Glomerular visceral epithelial cell (primary cell): ENCODE measurements around the gene TBC1D9B.
"Not testable (repeated sequence)": the region's sequence is repeated elsewhere in the genome, so short reads cannot be mapped to it uniquely, and the experiment has no call there.

Experiments
- DNase-seq: peaks from one replicate; pipeline ENCODE4 v3.0.0-alpha.2; 2016; ENCODE audit errors: extremely low spot score

Gene TBC1D9B

DNA sequence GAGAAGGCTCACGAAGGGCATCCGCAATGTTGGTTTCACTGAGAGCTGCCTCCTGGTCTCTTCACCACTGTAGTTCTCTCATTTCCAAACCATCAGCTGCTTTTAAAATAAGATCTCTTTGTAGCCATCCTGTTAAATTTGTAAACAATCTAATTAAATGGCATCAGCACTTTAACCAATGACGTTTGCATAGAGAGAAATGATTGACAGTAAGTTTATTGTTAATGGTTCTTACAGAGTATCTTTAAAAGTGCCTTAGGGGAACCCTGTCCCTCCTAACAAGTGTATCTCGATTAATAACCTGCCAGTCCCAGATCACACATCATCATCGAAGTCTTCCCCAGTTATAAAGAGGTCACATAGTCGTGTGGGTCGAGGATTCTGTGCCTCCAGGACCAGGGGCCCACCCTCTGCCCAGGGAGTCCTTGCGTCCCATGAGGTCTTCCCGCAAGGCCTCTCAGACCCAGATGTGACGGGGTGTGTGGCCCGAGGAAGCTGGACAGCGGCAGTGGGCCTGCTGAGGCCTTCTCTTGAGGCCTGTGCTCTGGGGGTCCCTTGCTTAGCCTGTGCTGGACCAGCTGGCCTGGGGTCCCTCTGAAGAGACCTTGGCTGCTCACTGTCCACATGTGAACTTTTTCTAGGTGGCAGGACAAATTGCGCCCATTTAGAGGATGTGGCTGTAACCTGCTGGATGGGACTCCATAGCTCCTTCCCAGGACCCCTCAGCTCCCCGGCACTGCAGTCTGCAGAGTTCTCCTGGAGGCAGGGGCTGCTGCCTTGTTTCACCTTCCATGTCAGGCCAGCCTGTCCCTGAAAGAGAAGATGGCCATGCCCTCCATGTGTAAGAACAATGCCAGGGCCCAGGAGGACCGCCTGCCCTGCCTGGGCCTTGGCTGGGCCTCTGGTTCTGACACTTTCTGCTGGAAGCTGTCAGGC, 70.4 kb downstream of the TBC1D9B start:
- no peak for DNase-seq

DNA sequence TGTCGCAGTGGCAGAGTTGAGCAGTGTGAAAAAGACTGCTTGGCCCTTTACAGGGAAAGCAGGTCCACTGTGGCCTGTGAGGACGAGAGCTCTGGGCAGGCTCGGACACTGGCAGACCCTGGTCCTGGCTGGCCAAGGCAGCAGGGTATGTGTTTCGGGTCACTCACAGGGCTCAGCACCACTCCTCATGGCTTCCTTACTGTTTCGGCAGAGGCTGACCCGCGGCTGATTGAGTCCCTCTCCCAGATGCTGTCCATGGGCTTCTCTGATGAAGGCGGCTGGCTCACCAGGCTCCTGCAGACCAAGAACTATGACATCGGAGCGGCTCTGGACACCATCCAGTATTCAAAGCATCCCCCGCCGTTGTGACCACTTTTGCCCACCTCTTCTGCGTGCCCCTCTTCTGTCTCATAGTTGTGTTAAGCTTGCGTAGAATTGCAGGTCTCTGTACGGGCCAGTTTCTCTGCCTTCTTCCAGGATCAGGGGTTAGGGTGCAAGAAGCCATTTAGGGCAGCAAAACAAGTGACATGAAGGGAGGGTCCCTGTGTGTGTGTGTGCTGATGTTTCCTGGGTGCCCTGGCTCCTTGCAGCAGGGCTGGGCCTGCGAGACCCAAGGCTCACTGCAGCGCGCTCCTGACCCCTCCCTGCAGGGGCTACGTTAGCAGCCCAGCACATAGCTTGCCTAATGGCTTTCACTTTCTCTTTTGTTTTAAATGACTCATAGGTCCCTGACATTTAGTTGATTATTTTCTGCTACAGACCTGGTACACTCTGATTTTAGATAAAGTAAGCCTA, 71.3 kb downstream of the TBC1D9B start:
- DNase-seq = peak; percentile 56

DNA sequence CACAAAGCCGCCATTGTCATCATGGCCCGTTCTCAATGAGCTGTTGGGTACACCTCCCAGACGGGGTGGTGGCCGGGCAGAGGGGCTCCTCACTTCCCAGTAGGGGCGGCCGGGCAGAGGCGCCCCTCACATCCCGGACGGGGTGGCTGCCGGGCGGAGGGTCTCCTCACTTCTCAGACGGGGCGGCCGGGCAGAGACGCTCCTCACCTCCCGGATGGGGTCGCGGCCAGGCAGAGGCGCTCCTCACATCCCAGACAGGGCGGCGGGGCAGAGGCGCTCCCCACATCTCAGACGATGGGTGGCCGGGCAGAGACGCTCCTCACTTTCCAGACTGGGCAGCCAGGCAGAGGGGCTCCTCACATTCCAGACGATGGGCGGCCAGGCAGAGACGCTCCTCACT, 72.8 kb downstream of the TBC1D9B start:
- DNase-seq = not testable (repeated sequence)

DNA sequence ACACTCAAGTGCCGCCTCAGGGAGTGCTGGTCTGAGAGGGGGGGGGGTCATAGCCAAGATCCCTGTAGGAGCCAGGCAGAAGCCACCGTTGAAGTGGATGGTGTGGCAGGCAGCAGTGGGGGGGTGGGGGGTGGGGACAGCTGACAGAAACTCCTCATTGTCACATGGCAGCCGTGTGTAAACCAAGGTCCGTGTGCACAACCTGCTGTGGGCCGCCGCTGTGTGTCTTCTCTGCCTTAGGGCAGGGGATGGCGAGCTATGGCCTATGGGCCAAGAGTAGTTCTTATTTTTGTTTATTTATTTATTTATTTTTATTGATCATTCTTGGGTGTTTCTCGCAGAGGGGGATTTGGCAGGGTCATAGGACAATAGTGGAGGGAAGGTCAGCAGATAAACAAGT, 73.6 kb downstream of the TBC1D9B start:
- DNase-seq = no peak

DNA sequence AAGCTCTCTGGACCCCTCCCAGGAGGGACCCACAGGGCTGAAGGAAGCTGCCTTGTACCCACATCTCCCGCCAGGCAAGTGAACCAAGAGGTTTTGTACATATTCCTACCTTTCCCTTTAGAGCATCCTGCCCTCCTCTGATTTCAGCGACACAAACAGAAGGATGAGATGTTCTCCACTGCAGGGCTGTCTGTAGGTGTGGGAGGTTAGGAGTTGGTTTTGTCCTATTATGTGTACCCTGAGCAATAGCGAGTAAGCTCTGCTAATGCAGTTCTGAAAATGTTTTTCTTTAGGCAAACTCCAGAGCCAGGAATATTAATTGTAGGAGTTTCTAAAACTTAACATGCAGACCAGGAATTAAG, 74.0 kb downstream of the TBC1D9B start:
- DNase-seq = no peak

DNA sequence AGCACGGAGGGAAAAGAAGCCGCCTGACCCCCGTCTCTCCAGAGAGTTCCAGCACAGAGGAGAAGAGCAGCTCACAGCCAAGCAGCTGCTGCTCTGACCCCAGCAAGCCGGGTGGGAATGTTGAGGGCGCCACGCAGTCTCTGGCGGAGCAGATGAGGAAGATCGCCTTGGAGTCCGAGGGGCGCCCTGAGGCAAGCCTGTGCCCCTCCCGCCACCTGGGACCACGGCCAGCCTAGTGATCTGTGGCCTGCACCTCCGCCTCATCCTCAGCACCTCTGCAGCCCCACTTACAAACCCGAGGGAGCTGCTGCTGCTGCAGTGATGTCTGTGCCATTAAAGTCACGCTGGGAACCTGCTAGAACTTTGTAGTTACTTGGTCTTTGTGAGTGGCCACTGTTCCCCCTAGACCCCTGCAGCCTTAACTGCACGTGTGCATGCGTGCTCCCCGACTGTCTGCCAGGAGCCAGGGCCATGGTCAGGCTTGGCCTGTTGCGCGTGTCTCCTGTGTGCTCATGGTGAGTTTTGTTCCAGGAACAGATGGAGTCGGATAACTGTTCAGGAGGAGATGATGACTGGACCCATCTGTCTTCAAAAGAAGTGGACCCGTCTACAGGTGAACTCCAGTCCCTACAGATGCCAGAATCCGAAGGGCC, 74.5 kb downstream of the TBC1D9B start:
- no peak for DNase-seq

DNA sequence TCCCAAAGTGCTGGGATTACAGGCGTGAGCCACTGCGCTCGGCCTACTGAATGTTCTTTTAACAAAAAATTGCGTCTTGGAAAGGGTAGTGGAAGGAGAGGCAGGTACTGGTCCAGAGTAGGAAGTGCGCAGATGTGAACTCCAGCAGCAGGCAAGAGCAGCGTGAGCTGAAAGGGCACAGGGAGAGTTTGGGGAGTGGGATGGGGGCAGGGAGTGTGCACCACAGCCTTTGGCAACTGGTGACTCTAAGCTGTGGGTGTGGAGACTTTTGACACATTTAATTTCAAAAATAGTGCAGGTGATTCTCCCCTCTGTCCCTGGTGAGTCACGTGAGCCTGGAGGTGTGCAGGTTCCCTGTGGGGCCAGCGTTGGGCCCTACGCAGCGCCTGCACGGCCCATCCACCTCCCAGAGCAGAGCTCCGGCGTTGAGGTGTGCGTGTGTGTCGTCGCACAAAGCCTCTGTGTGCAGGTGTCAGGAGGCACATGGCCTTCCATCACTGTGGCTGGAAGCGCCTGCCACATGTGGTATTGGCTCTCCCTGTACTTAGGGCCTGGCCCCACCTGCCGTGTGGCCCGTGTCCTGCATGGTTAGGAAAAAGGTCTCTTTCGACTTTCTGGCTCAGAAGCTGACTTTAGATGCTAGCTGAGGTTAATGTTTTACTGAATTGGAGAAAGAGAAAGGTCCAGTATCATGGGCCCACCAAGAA, 75.5 kb downstream of the TBC1D9B start:
- no peak for DNase-seq

DNA sequence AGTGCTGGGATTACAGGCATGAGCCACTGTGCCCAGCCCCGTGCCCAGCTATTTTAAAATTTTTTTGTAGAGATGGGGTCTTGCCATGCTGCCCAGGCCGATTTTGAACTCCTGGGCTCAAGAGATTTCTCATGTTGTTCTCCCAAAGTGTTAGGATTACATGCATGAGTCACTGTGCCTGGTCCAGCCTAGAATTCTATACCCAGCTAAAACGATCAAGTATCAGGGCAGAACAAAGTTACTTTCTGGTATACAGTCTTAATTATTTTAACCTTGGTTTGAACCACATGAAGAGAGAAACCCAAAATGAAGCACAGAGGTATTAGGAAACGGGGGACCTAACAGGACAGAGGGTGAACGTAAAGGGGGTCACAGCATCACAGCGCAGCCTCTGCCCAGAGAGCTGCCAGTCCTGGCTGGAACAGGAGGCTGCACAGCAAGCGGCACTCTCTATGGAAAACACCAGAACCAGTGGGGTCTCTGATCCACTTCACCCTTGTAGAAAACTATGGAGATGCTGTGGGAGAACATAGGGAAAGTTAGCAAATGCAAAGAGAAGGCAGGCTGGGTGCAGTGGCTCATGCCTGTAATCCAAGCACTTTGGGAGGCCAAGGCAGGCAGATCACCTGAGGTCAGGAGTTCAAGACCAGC, 76.8 kb downstream of the TBC1D9B start:
- DNase-seq = no peak

DNA sequence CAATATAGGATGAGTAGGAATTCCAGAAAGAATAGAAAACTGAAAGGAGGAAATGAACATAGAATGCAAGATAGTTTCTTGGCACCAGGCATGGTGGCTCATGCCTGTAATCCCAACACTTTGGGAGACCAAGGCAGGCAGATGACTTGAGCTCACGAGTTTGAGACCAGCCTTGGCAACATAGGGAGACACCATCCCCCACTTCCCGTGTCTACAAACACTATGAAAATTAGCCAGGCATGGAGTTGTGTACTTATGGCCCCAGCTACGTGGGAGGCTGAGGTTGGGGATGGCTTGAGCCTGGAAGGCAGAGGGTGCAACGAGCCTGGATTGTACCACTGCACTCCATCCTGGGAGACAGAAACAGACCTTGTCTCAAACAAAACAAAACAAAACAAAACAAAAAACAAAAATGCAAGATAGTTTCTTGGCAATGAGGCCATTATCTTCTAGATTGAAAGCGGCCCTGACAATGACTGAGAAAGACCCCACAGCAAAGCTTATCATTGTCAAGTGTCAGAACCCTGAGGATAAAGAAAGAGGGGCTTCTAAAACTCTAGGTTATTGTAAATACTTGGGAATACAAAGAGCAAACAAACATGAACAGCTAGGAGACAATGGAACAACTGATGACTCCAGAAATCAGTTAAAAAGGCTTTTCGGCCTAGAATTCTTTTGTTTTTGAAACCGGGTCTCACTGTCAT, 77.8 kb downstream of the TBC1D9B start:
- DNase-seq = no peak

DNA sequence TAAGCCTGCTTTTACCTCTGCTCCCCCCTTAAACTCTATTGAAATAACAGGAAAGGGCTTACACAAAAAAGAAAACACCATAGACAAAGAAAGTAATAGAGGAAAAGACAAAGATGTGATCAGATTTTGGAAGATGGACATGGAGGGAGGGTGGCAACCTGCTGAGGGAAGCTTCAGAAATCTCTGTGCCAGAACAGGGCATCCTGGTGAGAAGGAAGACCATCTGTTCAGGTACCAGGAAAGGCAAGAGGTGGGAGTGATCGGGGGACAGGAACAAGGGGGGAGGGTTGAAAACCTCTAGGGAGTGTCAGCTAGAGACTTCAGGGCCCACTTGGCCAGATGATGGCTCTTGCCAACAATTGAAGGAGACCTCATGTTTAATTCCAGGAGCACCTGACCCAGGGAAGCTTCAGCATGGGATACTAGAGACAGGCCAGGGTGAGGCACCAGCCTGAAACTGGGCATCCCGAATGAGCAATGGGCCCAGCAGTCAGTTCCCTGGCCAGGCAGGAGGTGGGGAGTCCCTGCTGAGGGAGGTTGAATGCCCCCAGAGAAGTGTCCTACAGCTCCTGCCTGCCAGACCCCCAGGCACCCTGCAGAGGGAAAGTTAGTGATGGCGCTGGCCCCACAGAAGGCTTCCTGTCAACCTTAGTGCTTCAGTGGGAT, 78.8 kb downstream of the TBC1D9B start:
- no peak for DNase-seq

DNA sequence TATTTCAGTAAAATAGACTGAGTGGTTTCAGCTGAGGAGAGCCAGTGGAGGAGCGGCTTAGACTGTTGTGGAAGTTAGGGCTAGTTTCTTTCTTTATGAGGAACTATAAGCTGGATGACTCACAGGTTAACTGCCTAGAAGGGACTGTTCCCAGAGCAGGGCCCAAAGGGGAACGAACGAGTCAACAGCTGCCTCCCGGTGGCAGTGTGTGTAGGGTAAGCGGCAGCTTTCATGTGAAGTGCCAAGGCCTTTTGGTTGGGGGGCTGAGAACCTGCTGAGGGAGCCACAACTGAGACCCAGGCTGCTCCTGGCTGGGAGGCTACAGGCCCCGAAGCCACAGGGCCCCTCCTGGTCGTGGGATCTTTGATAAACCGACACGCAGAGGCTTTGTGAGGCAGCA, 80.0 kb downstream of the TBC1D9B start:
- DNase-seq = peak; percentile 61

DNA sequence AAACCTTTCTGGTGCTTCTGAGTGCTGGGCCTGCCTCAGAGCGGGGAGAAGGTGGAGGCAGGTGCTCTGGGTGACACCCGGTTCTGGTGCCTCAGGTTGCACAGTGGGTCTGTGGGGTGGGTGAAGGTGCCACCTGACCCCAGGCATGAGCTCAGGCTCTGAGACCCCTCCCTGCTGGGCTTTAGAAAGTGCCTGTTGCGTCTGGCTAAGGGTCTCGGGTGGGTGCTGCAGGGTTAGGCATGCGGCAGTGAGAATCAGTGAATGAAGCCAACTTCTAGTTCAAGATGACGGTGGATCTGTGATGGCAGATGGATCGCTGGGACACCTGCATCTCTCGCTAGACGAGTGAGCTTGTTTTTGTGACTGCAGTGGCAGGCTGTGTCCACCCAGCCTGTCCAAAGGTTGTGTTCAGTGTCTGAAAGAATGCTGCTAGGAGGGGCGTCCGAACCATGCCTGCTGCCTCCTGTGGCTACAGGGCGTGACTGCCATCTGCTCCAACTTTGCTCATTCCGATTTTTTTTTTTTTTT, 82.0 kb downstream of the TBC1D9B start:
- no peak for DNase-seq

DNA sequence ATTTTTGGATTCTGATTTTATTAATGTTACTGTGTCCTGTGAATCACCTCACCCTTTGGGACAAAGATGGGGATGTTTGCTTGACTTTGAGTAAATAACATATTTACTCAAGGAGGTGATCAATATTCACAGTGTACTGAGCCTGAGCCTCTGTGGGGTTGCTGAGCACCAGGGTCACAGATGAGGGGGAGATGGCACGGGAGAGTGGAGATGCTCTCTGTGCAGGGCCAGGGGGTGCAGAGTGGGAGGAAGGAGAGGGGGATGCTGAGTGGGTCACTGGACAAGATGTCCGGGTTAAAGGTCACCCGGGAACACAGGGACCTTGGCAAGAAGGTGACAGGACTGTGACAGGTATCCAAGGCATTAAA, 83.0 kb downstream of the TBC1D9B start:
- no peak for DNase-seq

DNA sequence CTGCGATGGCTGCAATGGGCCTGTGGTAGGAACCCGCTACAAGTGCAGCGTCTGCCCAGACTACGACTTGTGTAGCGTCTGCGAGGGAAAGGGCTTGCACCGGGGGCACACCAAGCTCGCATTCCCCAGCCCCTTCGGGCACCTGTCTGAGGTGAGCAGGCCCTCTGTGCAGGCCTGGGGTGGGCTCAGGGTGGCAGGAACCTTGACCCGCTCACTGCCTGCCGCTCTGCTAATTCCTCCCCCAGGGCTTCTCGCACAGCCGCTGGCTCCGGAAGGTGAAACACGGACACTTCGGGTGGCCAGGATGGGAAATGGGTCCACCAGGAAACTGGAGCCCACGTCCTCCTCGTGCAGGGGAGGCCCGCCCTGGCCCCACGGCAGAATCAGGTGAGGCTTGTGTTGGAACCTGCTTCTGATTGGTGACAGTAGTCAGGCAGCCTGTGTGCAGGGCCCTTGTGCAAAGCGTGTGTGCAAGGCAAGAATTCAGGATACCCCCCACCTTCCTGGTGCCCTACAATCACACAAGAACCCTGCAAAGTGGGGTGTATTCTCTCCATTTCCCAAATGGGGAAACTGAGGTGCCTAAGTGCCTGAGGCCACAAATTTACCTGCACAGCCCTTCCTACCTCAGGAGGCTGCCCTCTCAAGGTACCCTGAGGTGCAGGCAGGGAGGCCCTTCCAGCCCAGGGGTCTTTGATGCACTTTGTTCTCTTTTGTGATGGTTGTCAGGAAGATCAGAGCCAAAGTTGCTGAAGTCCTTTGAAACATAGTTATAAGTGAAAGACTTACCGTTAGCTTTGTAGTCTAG, 83.6 kb downstream of the TBC1D9B start:
- DNase-seq = no peak

DNA sequence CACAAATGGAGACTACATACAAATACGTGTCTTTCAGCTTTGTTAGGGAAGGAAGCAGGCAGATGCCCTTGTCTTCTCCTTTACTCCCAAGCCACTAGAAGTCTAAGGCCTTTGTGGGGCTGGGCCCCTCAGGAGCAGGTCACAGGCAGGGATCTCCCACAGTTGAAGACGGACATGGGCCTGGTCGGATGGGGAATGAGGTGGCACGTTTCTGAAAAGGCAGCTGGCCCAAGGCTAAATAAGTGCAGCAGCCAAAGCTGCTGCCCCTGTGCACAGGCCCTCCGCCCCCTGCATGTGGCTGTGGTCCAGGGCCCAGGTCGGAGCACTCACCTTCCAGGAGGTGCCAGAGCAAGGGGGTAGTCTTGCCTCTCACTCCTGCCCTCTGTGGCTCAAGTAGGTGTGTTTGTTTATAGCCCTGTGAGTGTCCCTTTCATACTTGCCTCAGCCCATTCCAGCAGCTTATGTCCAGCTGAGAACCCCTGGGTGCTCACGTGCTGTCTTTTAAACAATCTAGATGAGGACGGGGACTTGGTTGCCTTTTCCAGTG, 85.2 kb downstream of the TBC1D9B start:
- no peak for DNase-seq

DNA sequence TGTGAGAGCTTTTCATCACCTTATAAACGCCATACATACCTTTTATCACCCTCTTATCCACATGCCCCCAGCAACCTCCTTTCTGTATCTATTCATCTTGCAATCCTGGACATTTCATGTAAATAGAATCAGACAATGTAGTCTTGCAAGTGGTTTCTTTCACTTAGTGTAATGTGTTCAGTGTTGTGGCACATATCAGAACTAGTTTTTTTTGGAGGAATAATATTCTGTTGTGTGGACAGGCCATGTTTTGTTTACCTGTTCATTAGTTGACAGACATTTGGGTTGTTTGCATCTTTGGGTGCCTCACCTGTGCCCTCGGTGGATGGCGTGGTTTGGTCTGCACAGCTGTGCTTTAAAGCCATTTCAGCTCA, 85.7 kb downstream of the TBC1D9B start:
- DNase-seq = no peak

DNA sequence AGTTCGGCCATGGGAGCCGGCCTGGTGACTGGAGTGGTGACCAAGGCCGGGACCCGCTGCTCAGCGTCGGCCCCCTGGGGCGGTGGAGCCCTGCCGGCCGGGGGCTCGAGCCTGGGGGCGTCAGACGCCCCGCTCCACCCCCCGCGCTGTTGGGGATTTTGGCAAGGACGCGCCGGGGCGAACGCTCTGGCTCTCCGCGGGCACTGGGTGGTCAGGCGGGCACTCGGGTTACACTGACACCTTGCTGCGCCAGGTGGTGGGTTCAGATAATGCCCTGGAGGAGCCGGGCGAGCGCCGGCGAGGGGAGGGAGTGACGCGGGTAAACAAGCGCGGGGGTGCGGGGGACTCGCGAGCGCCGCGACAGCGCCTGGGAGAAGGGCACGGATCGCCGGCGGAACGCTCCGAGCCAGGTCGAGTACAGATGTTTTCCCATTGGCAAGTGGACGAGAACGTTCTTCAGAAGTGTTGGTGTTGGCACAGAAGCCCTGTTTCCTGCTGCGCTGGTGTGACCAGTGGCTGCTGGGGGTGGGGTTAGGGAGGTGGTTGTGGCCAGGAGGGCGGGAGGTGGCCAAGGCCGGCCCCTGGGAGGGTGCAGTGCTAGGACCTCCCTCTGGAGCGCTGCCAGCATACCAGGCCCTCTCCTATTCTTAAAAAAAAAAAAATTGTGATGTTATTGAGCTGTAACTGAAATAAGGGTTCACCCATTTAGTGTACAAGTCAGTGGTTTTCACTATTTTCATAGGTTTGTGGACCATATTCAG, 86.2 kb downstream of the TBC1D9B start:
- peak; percentile 97 for DNase-seq
